BE2C (cell line): ENCODE results near the gene ZNF329.
"Not testable (repeated sequence)": the region's sequence is repeated elsewhere in the genome, so short reads cannot be mapped to it uniquely, and the experiment has no call there.

ENCODE experiments used
- DNase-seq: peaks from one replicate; pipeline ENCODE4 v3.0.0-alpha.2; 2020
- H3K27me3 ChIP-seq: fragments of 250-450 bp; sonication (Bioruptor Pico); 2 replicates; pipeline ENCODE4 v1.5.1; 2020; ENCODE audit warnings: mild to moderate bottlenecking
- H3K36me3 ChIP-seq: fragments of 250-450 bp; sonication (Bioruptor Pico); 2 replicates; pipeline ENCODE4 v1.5.1; 2020; ENCODE audit warnings: mild to moderate bottlenecking
- H3K4me1 ChIP-seq: fragments of 250-450 bp; sonication (Bioruptor Pico); 2 replicates; pipeline ENCODE4 v1.5.1; 2020
- H3K4me3 ChIP-seq: 2 replicates; pipeline ENCODE4 v1.5.1; 2011; ENCODE audit warnings: low read depth, low read length
- H3K9me3 ChIP-seq: fragments of 250-450 bp; sonication (Bioruptor Pico); 2 replicates; pipeline ENCODE4 v1.5.1; 2020
- TF ChIP-seq, protein P1 (sequence below): IDR thresholded peaks from 2 replicates; pipeline ENCODE4 v1.5.1; 2012; ENCODE audit warnings: mild to moderate bottlenecking, low read depth, low read length

ZNF329 gene

DNA sequence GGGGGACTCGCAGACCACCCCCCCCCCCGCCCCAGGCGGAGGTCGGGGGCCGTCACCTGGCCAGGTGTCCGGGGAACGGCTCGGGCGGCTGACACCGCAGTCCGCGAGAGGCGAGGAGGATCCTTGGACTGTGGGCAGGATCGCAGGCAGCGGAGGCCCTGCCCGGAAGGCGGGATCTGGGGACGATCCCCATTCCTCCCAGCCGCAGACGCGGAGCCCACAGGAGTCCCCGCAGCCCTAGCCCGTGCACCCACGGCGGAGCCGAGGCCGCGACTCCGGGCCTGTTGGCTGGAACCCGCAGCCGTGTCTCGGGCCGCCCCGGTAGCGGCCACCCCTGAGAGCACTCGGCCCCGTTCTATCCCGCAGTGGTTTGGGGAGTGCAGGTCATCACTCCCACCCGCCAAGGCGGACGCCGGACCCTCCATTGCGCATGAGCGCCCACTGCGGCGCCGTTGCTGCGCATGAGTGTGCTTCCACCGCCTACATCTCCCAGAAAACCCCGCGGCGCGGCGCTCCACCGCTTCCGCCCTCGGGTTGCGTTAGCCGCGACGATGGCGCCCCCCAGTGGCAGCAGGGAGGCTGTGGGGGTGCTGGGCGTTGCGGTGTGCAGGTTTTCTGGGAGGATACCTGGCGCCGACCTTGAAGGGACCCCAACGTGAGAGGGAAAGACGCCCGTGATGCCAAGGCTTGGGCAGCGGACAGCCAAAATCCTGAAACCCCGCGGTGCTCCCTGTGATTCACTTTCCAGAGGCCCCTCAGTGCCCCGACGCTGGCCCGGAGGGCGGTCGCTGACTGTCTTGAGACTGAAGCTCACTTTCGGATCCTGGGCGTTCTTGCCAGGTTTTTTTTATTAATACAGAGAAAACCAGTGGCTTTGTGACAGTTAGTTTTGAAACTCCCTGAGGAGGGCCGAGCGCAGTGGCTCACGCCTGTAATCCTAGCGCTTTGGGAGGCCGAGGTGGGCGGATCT, 4.4 kb upstream of the ZNF329 start:
- peak overlapping the region; percentile 87 for H3K4me3 ChIP-seq
- DNase-seq, result peak; percentile 98
- H3K9me3 ChIP-seq, result no peaks in the 10 kb centered on the region; the same call in none of the 2 replicates
- no peaks in the 10 kb centered on the region for H3K36me3 ChIP-seq
- TF ChIP-seq, protein P1, sequence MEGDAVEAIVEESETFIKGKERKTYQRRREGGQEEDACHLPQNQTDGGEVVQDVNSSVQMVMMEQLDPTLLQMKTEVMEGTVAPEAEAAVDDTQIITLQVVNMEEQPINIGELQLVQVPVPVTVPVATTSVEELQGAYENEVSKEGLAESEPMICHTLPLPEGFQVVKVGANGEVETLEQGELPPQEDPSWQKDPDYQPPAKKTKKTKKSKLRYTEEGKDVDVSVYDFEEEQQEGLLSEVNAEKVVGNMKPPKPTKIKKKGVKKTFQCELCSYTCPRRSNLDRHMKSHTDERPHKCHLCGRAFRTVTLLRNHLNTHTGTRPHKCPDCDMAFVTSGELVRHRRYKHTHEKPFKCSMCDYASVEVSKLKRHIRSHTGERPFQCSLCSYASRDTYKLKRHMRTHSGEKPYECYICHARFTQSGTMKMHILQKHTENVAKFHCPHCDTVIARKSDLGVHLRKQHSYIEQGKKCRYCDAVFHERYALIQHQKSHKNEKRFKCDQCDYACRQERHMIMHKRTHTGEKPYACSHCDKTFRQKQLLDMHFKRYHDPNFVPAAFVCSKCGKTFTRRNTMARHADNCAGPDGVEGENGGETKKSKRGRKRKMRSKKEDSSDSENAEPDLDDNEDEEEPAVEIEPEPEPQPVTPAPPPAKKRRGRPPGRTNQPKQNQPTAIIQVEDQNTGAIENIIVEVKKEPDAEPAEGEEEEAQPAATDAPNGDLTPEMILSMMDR, result peak; percentile 92
- H3K27me3 ChIP-seq, result no peaks in the 10 kb centered on the region
- no peaks in the 10 kb centered on the region; the same call in 1 of the 2 replicates for H3K4me1 ChIP-seq

DNA sequence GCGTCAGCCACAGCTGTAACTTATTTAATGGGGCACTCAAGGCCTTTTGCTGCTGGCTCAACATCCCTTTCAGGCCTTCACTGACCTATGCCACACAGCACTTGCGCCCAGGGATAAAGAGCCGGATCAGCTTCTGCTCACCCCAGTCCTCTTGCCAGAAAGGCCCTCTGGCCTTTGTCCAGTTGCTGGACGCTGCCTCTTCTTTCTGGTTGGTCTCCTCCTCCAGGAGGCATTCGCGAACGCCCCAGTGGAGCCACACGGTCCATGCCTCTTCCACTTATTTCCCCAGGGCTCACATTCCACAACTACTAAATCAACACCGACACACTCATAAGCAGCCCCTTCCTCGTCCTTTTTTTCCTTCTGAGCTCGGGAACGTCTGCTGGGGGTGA, 3.7 kb upstream of the ZNF329 start:
- H3K4me3 ChIP-seq, result peak overlapping the region; percentile 87
- no peaks in the 10 kb centered on the region for H3K36me3 ChIP-seq
- no peak for DNase-seq
- no peaks in the 10 kb centered on the region; the same call in none of the 2 replicates for H3K9me3 ChIP-seq
- TF ChIP-seq, protein P1, result no peak
- no peaks in the 10 kb centered on the region; the same call in 1 of the 2 replicates for H3K4me1 ChIP-seq
- H3K27me3 ChIP-seq, result no peaks in the 10 kb centered on the region

DNA sequence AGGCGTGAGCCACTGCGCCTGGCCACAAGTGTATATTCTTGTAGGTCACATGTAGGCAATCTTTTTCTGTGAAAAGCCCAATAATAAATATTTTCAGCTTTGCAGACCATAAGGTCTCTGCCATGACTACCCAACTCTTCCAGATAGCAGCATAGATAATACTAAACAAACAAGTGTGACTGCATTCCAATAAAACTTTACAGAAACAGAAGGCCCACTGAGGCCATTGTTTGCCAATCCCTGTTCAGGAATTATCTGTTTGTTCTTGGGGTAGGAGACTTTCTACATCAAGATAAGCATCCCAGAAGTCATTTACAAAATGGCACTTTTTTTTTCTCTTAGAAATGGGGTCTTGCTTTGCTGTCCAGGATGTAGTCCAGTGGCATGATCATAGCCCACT, 2.8 kb upstream of the ZNF329 start:
- TF ChIP-seq, protein P1, result no peak
- Histone ChIP-seq H3K36me3 (no peaks in the 10 kb centered on the region), H3K9me3 (no peaks in the 10 kb centered on the region; the same call in none of the 2 replicates), H3K4me1 (no peaks in the 10 kb centered on the region; the same call in 1 of the 2 replicates), H3K27me3 (no peaks in the 10 kb centered on the region), H3K4me3 (no peak overlapping the region)
- no peak for DNase-seq

DNA sequence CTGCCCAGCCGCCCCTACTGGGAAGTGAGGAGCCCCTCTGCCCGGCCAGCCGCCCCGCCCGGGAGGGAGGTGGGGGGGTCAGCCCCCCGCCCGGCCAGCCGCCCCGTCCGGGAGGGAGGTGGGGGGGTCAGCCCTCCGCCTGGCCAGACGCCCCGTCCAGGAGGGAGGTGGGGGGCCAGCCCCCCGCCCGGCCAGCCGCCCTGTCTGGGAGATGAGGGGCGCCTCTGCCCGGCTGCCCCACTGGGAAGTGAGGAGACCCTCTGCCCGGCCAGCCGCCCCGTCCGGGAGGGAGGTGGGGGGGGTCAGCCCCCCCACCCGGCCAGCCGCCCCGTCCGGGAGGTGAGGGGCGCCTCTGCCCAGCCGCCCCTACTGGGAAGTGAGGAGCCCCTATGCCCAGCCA, 3.1 kb downstream of the ZNF329 start:
- H3K9me3 ChIP-seq, H3K4me1 ChIP-seq, H3K27me3 ChIP-seq, H3K36me3 ChIP-seq, DNase-seq, H3K4me3 ChIP-seq: not testable (repeated sequence)

GRCh38 chr19:58145849-58146248, 4.7 kb downstream of the ZNF329 start:
- TF ChIP-seq, protein P1, result no peak
- H3K4me3 ChIP-seq, result no peak overlapping the region
- DNase-seq, result no peak
- H3K9me3 ChIP-seq, result no peaks in the 10 kb centered on the region; the same call in 1 of the 2 replicates
- H3K4me1 ChIP-seq, result no peaks in the 10 kb centered on the region; the same call in 1 of the 2 replicates
- peaks cover 7% of the 10 kb centered on the region for H3K36me3 ChIP-seq
- H3K27me3 ChIP-seq, result no peaks in the 10 kb centered on the region

- no peaks in the 10 kb centered on the region for H3K4me1 ChIP-seq
- TF ChIP-seq, protein P1, result no peak
- H3K27me3 ChIP-seq, result no peaks in the 10 kb centered on the region
- peaks cover 5% of the 10 kb centered on the region for H3K36me3 ChIP-seq
- no peak overlapping the region for H3K4me3 ChIP-seq
- no peak for DNase-seq
- peaks cover 16% of the 10 kb centered on the region for H3K9me3 ChIP-seq
Observed at GRCh38 chr19:58134244-58134643, 16.3 kb downstream of the ZNF329 start.
